Small intestine (tissue), 7 donors: Measurements from ENCODE around the gene ZBTB5. TPM values are rescaled to one million over a fixed set of nuclear protein-coding genes. Genes with fewer than 3 reads are reported as not detected.

Experiments
- DNase-seq, 2 donors: peaks; one replicate each; pipeline versions ENCODE4 v3.0.0 to v3.0.0-alpha.2; 2013
- FAIRE-seq: peaks from 2 replicates; lab custom pipeline; 2012; peaks lifted over from hg19 to GRCh38; lab: Jason Lieb, UNC
- H3K27ac ChIP-seq, 3 donors: one replicate each; pipeline ENCODE4 v1.5.1; 2013; ENCODE audit warnings: low read length in 2 of 3, mild to moderate bottlenecking in 2 of 3, control low read depth in 1 of 3, inconsistent platforms in 1 of 3, low read depth in 1 of 3, moderate library complexity in 1 of 3
- H3K27me3 ChIP-seq, 3 donors: one replicate each; pipeline ENCODE4 v1.6.1; 2013; ENCODE audit warnings: low read length in 3 of 3, inconsistent platforms in 1 of 3; ENCODE audit not compliant: control insufficient read depth in 3 of 3, insufficient read depth in 3 of 3
- H3K36me3 ChIP-seq, 3 donors: one replicate each; pipeline ENCODE4 v1.6.1; 2013; ENCODE audit warnings: low read length in 3 of 3, inconsistent platforms in 1 of 3, low read depth in 1 of 3, mild to moderate bottlenecking in 1 of 3, moderate library complexity in 1 of 3; ENCODE audit not compliant: control insufficient read depth in 3 of 3, insufficient read depth in 2 of 3
- H3K4me1 ChIP-seq, 3 donors: one replicate each; pipeline ENCODE4 v1.6.1; 2013; ENCODE audit warnings: low read length in 2 of 3, inconsistent platforms in 1 of 3, low read depth in 1 of 3, mild to moderate bottlenecking in 1 of 3, moderate library complexity in 1 of 3; ENCODE audit not compliant: control insufficient read depth in 3 of 3, insufficient read depth in 2 of 3
- H3K4me3 ChIP-seq, 3 donors: one replicate each; pipeline ENCODE4 v1.5.1; 2013; ENCODE audit warnings: low read length in 3 of 3, control low read depth in 1 of 3, inconsistent platforms in 1 of 3, low read depth in 1 of 3, mild to moderate bottlenecking in 1 of 3, moderate library complexity in 1 of 3
- H3K9me3 ChIP-seq, 2 donors: one replicate each; pipeline ENCODE4 v1.6.1; 2013; ENCODE audit warnings: low read depth in 1 of 2, low read length in 1 of 2; ENCODE audit not compliant: control insufficient read depth in 2 of 2, insufficient read depth in 1 of 2
- WGBS, 3 donors: extraction: QIAGEN DNeasy Blood & Tissue Kit; methylation state at CpG; one replicate each; pipeline ENCODE4 v1.1.7; 2013; 5-methylcytosine and 5-hydroxymethylcytosine counted together
- polyA plus RNA-seq, 4 donors: library from polyadenylated mRNA; stranded (reverse) in 3 of 4; unstranded in 1 of 4; fragments of 200-250 nt in 3 of 4; fragments of 120-200 nt in 1 of 4; gene quantifications; one replicate each; pipeline versions ENCODE4 v1.2.1 to v1.2.3, GENCODE V29; 2013
- donor health status: healthy with polysubstance abuse.
- donor health status: control.
- donor health status: control.
- donor health status: Bipolar disorder and iron deficiency.
- donor health status: healthy.

Gene ZBTB5
- polyA plus RNA-seq, 4 donors: 5.8 to 15.8 (median 6.9) TPM

GRCh38 chr9:37451628-37452027 is 13.6 kb downstream of the ZBTB5 start:
- no peaks in the 10 kb centered on the region for H3K27me3 ChIP-seq
- H3K27ac ChIP-seq: no peak overlapping the region
- peaks cover 0 to 3% (median 0%) of the 10 kb centered on the region in 3 donors for H3K4me1 ChIP-seq
- H3K4me3 ChIP-seq: no peak overlapping the region
- peaks cover 0 to 14% of the 10 kb centered on the region in 2 donors for H3K9me3 ChIP-seq
- FAIRE-seq (no peak), DNase-seq (no peak)
- 77 to 82% (median 79%) methylated on average over 3 of the region's 3 CpGs for WGBS, 3 donors
- H3K36me3 ChIP-seq: peaks cover 0 to 15% (median 2%) of the 10 kb centered on the region in 3 donors

- peaks cover 0 to 5% (median 3%) of the 10 kb centered on the region in 3 donors for H3K4me1 ChIP-seq
- WGBS, 3 donors: 89 to 92% (median 92%) methylated on average over 12 of the region's 12 CpGs
- FAIRE-seq: no peak
- H3K9me3 ChIP-seq: peaks cover 0 to 4% of the 10 kb centered on the region in 2 donors
- H3K27me3 ChIP-seq: no peaks in the 10 kb centered on the region
- H3K27ac ChIP-seq: no peak overlapping the region
- no peak for DNase-seq
- peaks cover 0 to 3% (median 2%) of the 10 kb centered on the region in 3 donors for H3K36me3 ChIP-seq
- no peak overlapping the region for H3K4me3 ChIP-seq
Observed at GRCh38 chr9:37449862-37450632, 15.2 kb downstream of the ZBTB5 start.

GRCh38 chr9:37447111-37447510 is 18.1 kb downstream of the ZBTB5 start:
- Histone ChIP-seq H3K4me1 (peaks cover 0 to 3% (median 3%) of the 10 kb centered on the region in 3 donors), H3K36me3 (peaks cover 0 to 7% (median 3%) of the 10 kb centered on the region in 3 donors), H3K27ac (no peak overlapping the region), H3K27me3 (no peaks in the 10 kb centered on the region), H3K9me3 (no peaks in the 10 kb centered on the region), H3K4me3 (no peak overlapping the region)
- FAIRE-seq (no peak), DNase-seq (no peak)

GRCh38 chr9:37446401-37446800 is 18.8 kb downstream of the ZBTB5 start:
- peaks cover 0 to 3% (median 3%) of the 10 kb centered on the region in 3 donors for H3K4me1 ChIP-seq
- no peaks in the 10 kb centered on the region for H3K27me3 ChIP-seq
- peak overlapping the region in 1 of 3 donors; percentile 24 for H3K27ac ChIP-seq
- FAIRE-seq (no peak), DNase-seq (no peak)
- no peaks in the 10 kb centered on the region for H3K9me3 ChIP-seq
- H3K4me3 ChIP-seq: no peak overlapping the region
- peaks cover 0 to 14% (median 10%) of the 10 kb centered on the region in 3 donors for H3K36me3 ChIP-seq
- WGBS, 3 donors: 51 to 76% (median 56%) methylated on average over 4 of the region's 4 CpGs

GRCh38 chr9:37445832-37446231 is 19.4 kb downstream of the ZBTB5 start:
- peaks cover 0 to 3% (median 3%) of the 10 kb centered on the region in 3 donors for H3K4me1 ChIP-seq
- no peaks in the 10 kb centered on the region for H3K27me3 ChIP-seq
- no peak for FAIRE-seq
- DNase-seq: no peak
- H3K4me3 ChIP-seq: no peak overlapping the region
- H3K27ac ChIP-seq: no peak overlapping the region
- H3K9me3 ChIP-seq: no peaks in the 10 kb centered on the region
- 55 to 83% (median 69%) methylated on average over 6 of the region's 6 CpGs for WGBS, 3 donors
- H3K36me3 ChIP-seq: peaks cover 0 to 19% (median 11%) of the 10 kb centered on the region in 3 donors

GRCh38 chr9:37444890-37445289 is 20.4 kb downstream of the ZBTB5 start:
- Histone ChIP-seq H3K27me3 (no peaks in the 10 kb centered on the region), H3K4me3 (no peak overlapping the region), H3K27ac (no peak overlapping the region), H3K36me3 (peaks cover 0 to 27% (median 15%) of the 10 kb centered on the region in 3 donors), H3K9me3 (no peaks in the 10 kb centered on the region), H3K4me1 (peaks cover 0 to 3% (median 3%) of the 10 kb centered on the region in 3 donors)
- WGBS, 3 donors: 18 to 44% (median 21%) methylated on average over 2 of the region's 2 CpGs
- FAIRE-seq (no peak), DNase-seq (no peak)

- Histone ChIP-seq H3K4me1 (peaks cover 0 to 5% (median 3%) of the 10 kb centered on the region in 3 donors), H3K27ac (no peak overlapping the region), H3K4me3 (no peak overlapping the region), H3K9me3 (no peaks in the 10 kb centered on the region), H3K27me3 (no peaks in the 10 kb centered on the region), H3K36me3 (peaks cover 0 to 32% (median 17%) of the 10 kb centered on the region in 3 donors)
- DNase-seq (no peak), FAIRE-seq (no peak)
- 88 to 99% (median 94%) methylated on average over 5 of the region's 5 CpGs for WGBS, 3 donors
Observed at GRCh38 chr9:37443566-37443965, 21.7 kb downstream of the ZBTB5 start.

GRCh38 chr9:37442556-37442955 is 22.7 kb downstream of the ZBTB5 start:
- 83 to 93% (median 88%) methylated on average over 2 of the region's 2 CpGs for WGBS, 3 donors
- H3K36me3 ChIP-seq: peaks cover 1 to 37% (median 20%) of the 10 kb centered on the region in 3 donors

More at GRCh38 chr9:37442556-37442955, 22.7 kb downstream of the ZBTB5 start:
- Histone ChIP-seq H3K27me3 (no peaks in the 10 kb centered on the region), H3K9me3 (no peaks in the 10 kb centered on the region), H3K4me1 (peaks cover 0 to 12% (median 5%) of the 10 kb centered on the region in 3 donors), H3K27ac (no peak overlapping the region), H3K4me3 (no peak overlapping the region)
- no peak for FAIRE-seq
- no peak for DNase-seq
